PC-3 (cell line): ENCODE results near the gene ZNF774. TPM values are rescaled to one million over a fixed set of nuclear protein-coding genes. Genes with fewer than 3 reads are reported as not detected.
"Not testable (repeated sequence)": the region's sequence is repeated elsewhere in the genome, so short reads cannot be mapped to it uniquely, and the experiment has no call there.

ENCODE experiments used
- ATAC-seq: fragments of 200-7000 bp; cut with Tn5 transposase; 2 replicates; pipeline ENCODE4 v1.9.1; 2020; ENCODE audit warnings: mild to moderate bottlenecking, moderate library complexity
- Bru-seq: library from RNA; stranded (reverse); fragments of 400-500 nt; gene quantifications from one replicate; lab custom pipeline; 2021; lab: Mats Ljungman, UMichigan
- BruChase-seq, 2 experiments: library from RNA; stranded (reverse); fragments of 400-500 nt; gene quantifications; one replicate each; lab custom pipeline; 2021; lab: Mats Ljungman, UMichigan
- BruUV-seq: library from RNA; stranded (reverse); fragments of 400-500 nt; replicated peaks from 2 replicates; lab custom pipeline; 2021; lab: Mats Ljungman, UMichigan
- CTCF ChIA-PET: fragments of 300-600 bp; sonication (Branson Sonifier 250); formaldehyde crosslinking; loops from one replicate; lab custom pipeline; 2022; ENCODE audit warnings: antibody characterized with exemption; lab: Charles Lee
- POLR2A ChIA-PET: fragments of 300-600 bp; sonication (Branson Sonifier 250); formaldehyde crosslinking; loops from one replicate; lab custom pipeline; 2022; ENCODE audit warnings: antibody characterized with exemption; ENCODE audit not compliant: unreplicated experiment; lab: Charles Lee
- DNase-seq: peaks from one replicate; pipeline ENCODE4 v3.0.0-alpha.2; 2015
- H2AFZ ChIP-seq: fragments of 300-600 bp; sonication (generic); 2 replicates; pipeline ENCODE4 v1.6.0; 2016; ENCODE audit warnings: antibody characterized with exemption, low read length
- H3F3A ChIP-seq: fragments of 300-600 bp; sonication (generic); one replicate; pipeline ENCODE4 v1.6.0; 2017; ENCODE audit warnings: antibody characterized with exemption, low read length, control low read depth, mild to moderate bottlenecking; ENCODE audit not compliant: unreplicated experiment
- H3K27ac ChIP-seq: fragments of 300-600 bp; sonication (generic); 2 replicates; pipeline ENCODE4 v1.5.1; 2016; ENCODE audit warnings: mild to moderate bottlenecking, low read length
- H3K27me3 ChIP-seq: fragments of 300-600 bp; sonication (generic); 2 replicates; pipeline ENCODE4 v1.6.1; 2016; ENCODE audit warnings: low read length, mixed read lengths
- H3K36me3 ChIP-seq: fragments of 300-600 bp; sonication (generic); 2 replicates; pipeline ENCODE4 v1.6.1; 2016; ENCODE audit warnings: low read depth, mixed run types, low read length, mixed read lengths
- H3K4me1 ChIP-seq: fragments of 300-600 bp; sonication (generic); 2 replicates; pipeline ENCODE4 v1.5.1; 2016; ENCODE audit warnings: low read length; ENCODE audit not compliant: insufficient read depth
- H3K4me2 ChIP-seq: fragments of 300-600 bp; sonication (generic); 2 replicates; pipeline ENCODE4 v1.6.0; 2016; ENCODE audit warnings: low read length
- H3K4me3 ChIP-seq: fragments of 300-600 bp; sonication (generic); 2 replicates; pipeline ENCODE4 v1.5.1; 2016; ENCODE audit warnings: mild to moderate bottlenecking, low read length, mixed read lengths
- H3K79me2 ChIP-seq: fragments of 300-600 bp; sonication (generic); 2 replicates; pipeline ENCODE4 v1.6.1; 2017; ENCODE audit warnings: low read length, mixed read lengths
- H3K9ac ChIP-seq: fragments of 300-600 bp; sonication (generic); 2 replicates; pipeline ENCODE4 v1.6.0; 2016; ENCODE audit warnings: mild to moderate bottlenecking, low read length
- H3K9me2 ChIP-seq: fragments of 300-600 bp; sonication (generic); replicated peaks from 2 replicates; pipeline ENCODE4 v1.6.1; 2016; ENCODE audit warnings: mixed run types, low read length, mixed read lengths
- H3K9me3 ChIP-seq: fragments of 300-600 bp; sonication (generic); 2 replicates; pipeline ENCODE4 v1.6.1; 2016; ENCODE audit warnings: low read length, mixed read lengths
- H4K20me1 ChIP-seq: fragments of 300-600 bp; sonication (generic); 2 replicates; pipeline ENCODE4 v1.6.1; 2016; ENCODE audit warnings: low read length, mixed read lengths
- EZH2 ChIP-seq: fragments of 300-600 bp; sonication (generic); IDR thresholded peaks from one replicate; pipeline ENCODE4 v1.6.1; 2017; ENCODE audit warnings: antibody characterized with exemption, mild to moderate bottlenecking, low read length; ENCODE audit not compliant: unreplicated experiment
- EZH2phosphoT487 ChIP-seq: fragments of 300-600 bp; sonication (generic); IDR thresholded peaks from 2 replicates; pipeline ENCODE4 v1.6.1; 2018; ENCODE audit warnings: mild to moderate bottlenecking, antibody characterized with exemption, low read length, borderline replicate concordance
- intact Hi-C: fragments of 100-400 bp; cut with micrococcal nuclease; formaldehyde crosslinking; loops from 2 replicates; pipeline ENCODE4 v1.9.0; 2023
- long read RNA-seq: library from polyadenylated mRNA; unstranded; transcript quantifications from one replicate; pipeline ENCODE4 v2.0.0, GENCODE V29; 2021; ENCODE audit not compliant: unreplicated experiment
- total RNA-seq: library from RNA; depleted of rRNA; stranded (reverse); fragments of >200 nt; gene quantifications from 2 replicates; pipeline ENCODE4 v1.2.3, GENCODE V29; 2014; rRNA removed
- TF ChIP-seq, protein P1 (sequence below): fragments of 300-600 bp; sonication (generic); conservative IDR thresholded peaks from 2 replicates; pipeline ENCODE4 v1.5.1; 2017; ENCODE audit warnings: antibody characterized with exemption, low read depth, mild to moderate bottlenecking, low read length

The ZNF774 gene
- 1.1 and 1.9 TPM in 2 replicates for total RNA-seq
- Bru-seq, nascent RNA: percentile 47 among the genes with signal in this experiment
- percentile 55 among the genes with signal in this experiment for BruChase-seq, experiment 1, labeled RNA remaining after a 6-hour chase
- BruChase-seq, experiment 2, labeled RNA remaining after a 2-hour chase: percentile 55 among the genes with signal in this experiment
- long read RNA-seq, partial matches to known transcripts: 0 of 2 reads
- long read RNA-seq, other reads (novel, unspliced or antisense): 1 of 2 reads

- Histone ChIP-seq H3K9me2 (no peaks in the 10 kb centered on the region), H3K36me3 (no peaks in the 10 kb centered on the region), H3K4me3 (peak within 1 kb of the TSS; percentile 76), H3K79me2 (no peaks in the 10 kb centered on the region), H3K4me2 (peak within 1 kb of the TSS; percentile 90), H3K9me3 (no peaks in the 10 kb centered on the region), H3K27me3 (no peaks in the 10 kb centered on the region), H4K20me1 (no peaks in the 10 kb centered on the region), H3F3A (no peaks in the 10 kb centered on the region), H3K4me1 (peaks cover 5% of the 10 kb centered on the region; the same call in 1 of the 2 replicates), H3K9ac (peak within 1 kb of the TSS; percentile 79), H3K27ac (peak within 1 kb of the TSS; percentile 73), H2AFZ (peak within 1 kb of the TSS; percentile 92)
- BruUV-seq: TSS peak; percentile 73
- ATAC-seq (peak; percentile 97), DNase-seq (peak; percentile 98)
- ChIA-PET CTCF (interaction anchor here (0.6 kb wide), 1 partner anchor 108 kb away, joined by 3 read pairs; no protein-coding TSS in a partner anchor), POLR2A (interaction anchor here (0.6 kb wide), 1 partner anchor 119 kb away, joined by 3 read pairs; no protein-coding TSS in a partner anchor)
- intact Hi-C loops: loop anchor here (5.0 kb wide), 1 partner anchor 35 kb away; the partner anchor contains the start of gene IQGAP1
- no peak for TF ChIP-seq EZH2phosphoT487
- TF ChIP-seq EZH2: no peak
- TF ChIP-seq, protein P1, sequence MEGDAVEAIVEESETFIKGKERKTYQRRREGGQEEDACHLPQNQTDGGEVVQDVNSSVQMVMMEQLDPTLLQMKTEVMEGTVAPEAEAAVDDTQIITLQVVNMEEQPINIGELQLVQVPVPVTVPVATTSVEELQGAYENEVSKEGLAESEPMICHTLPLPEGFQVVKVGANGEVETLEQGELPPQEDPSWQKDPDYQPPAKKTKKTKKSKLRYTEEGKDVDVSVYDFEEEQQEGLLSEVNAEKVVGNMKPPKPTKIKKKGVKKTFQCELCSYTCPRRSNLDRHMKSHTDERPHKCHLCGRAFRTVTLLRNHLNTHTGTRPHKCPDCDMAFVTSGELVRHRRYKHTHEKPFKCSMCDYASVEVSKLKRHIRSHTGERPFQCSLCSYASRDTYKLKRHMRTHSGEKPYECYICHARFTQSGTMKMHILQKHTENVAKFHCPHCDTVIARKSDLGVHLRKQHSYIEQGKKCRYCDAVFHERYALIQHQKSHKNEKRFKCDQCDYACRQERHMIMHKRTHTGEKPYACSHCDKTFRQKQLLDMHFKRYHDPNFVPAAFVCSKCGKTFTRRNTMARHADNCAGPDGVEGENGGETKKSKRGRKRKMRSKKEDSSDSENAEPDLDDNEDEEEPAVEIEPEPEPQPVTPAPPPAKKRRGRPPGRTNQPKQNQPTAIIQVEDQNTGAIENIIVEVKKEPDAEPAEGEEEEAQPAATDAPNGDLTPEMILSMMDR: no peak
Measured at GRCh38 chr15:90352107-90352893, at the start of gene ZNF774. Gene ZNF774, plus strand, starts transcription at chr15:90352284. Its CDS starts 2,377 bp downstream, at chr15:90354661.

GRCh38 chr15:90305355-90305754 is 46.7 kb upstream of the ZNF774 start:
- DNase-seq, BruUV-seq, H3F3A ChIP-seq, ATAC-seq, CTCF ChIA-PET, H3K4me3 ChIP-seq, H2AFZ ChIP-seq, H3K4me1 ChIP-seq, H3K27me3 ChIP-seq, H3K4me2 ChIP-seq, H3K9me2 ChIP-seq, H3K9me3 ChIP-seq, H3K9ac ChIP-seq, H3K79me2 ChIP-seq, H3K27ac ChIP-seq, POLR2A ChIA-PET, intact Hi-C loops, H3K36me3 ChIP-seq, H4K20me1 ChIP-seq: not testable (repeated sequence)

DNA sequence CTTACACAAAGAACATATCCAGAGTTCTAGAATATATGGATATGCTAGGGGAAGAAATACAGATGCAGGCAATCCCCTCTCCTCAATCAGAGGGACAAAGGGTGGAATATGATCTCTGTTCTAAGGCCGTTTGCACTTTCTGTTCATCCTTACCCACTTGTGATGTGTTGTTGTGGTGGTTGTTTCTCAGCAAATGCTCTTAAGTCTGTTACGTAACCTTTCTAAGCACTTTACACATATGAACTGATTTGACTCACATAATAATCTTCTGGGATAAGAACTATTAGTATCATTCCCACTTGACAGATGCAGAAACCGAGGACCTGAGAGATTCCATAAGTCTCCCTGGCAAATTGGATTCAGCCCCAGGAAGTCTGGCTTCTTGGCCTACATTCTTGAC is 46.2 kb upstream of the ZNF774 start:
- ATAC-seq: no peak
- ChIA-PET POLR2A (no interaction called here), CTCF (no interaction called here)
- Histone ChIP-seq H3K36me3 (no peaks in the 10 kb centered on the region), H3K4me3 (no peak overlapping the region), H3K9ac (no peak overlapping the region), H2AFZ (no peak overlapping the region), H3K4me1 (no peaks in the 10 kb centered on the region), H3K27me3 (no peaks in the 10 kb centered on the region), H3K79me2 (no peaks in the 10 kb centered on the region), H4K20me1 (no peaks in the 10 kb centered on the region), H3K9me3 (no peaks in the 10 kb centered on the region), H3K27ac (no peak overlapping the region), H3K4me2 (no peak overlapping the region), H3F3A (no peaks in the 10 kb centered on the region), H3K9me2 (no peaks in the 10 kb centered on the region)
- TF ChIP-seq EZH2phosphoT487 (no peak), EZH2 (no peak)
- TF ChIP-seq, protein P1: no peak
- BruUV-seq: no TSS peak
- intact Hi-C loops: no loop called here
- DNase-seq: no peak
